ENCODE data around the gene NOSTRIN. TPM values are rescaled to one million over a fixed set of nuclear protein-coding genes. Genes with fewer than 3 reads are reported as not detected.

Gene NOSTRIN
- total and polyA plus RNA-seq, 2 of the 8 experiments (the other 6 are each of a cell fraction or from before 2014, with no cell fraction given) = not detected

- TF ChIP-seq USF2 (IDR thresholded peaks at IDR 0.05; ENCODE audit: low read length) (no peak), EP300 (IDR thresholded peaks at IDR 0.05; ENCODE audit: borderline replicate concordance in 1 of 2, low read depth in 2 of 2, low read length in 2 of 2) (no peak)
Measured at GRCh38 chr2:168853471-168853870, 51.0 kb downstream of the NOSTRIN start (continued).

Data from H1 (cell line).